GM12892 (cell line): Measurements from ENCODE around the gene MKKS.

Experiments used
- POLR2AphosphoS5 ChIP-seq: IDR thresholded peaks from 2 replicates; pipeline ENCODE4 v1.6.1; 2011; ENCODE audit warnings: low read depth, low read length, control low read depth
- TAF1 ChIP-seq: IDR thresholded peaks from 2 replicates; pipeline ENCODE4 v1.6.1; 2011; ENCODE audit warnings: low read depth, mild to moderate bottlenecking, control low read depth, low read length, borderline replicate concordance

DNA sequence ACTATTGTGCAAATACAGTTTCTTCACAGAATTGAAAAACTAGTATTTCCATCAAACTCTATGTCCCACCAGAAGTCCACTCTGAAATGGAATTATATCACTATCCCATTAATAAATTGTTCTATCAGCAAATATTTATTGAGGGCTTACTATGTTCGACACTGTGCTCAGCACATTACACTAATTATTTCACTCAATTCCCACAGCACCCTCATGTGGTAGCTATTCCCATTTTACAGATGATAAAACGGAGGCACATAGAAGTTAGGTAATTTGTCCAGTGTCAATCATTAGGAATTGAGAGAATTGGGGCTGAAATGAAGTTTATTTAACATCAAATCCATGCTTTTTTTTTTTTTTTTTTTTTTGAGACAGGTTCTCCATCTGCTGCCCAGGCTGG is 52.5 kb downstream of the MKKS start:
- TF ChIP-seq POLR2AphosphoS5 = no peak
- no peak for TF ChIP-seq TAF1
